ENCODE measurements around the gene ZSWIM6.

- TF ChIP-seq CTCF (IDR thresholded peaks at IDR 0.05; ENCODE audit: low read length) (no peak), EZH2 (optimal IDR thresholded peaks at IDR 0.05; ENCODE audit: low read depth, low read length) (no peak)
Measured at GRCh38 chr5:61333954-61334867, 2.2 kb downstream of the ZSWIM6 start.
